NCI-H187 (cell line): ENCODE measurements around the gene NDN.
"Not testable (repeated sequence)": the region's sequence is repeated elsewhere in the genome, so short reads cannot be mapped to it uniquely, and the experiment has no call there.

Source experiments
- DNase-seq, 2 experiments: peaks; one replicate each; lab custom pipeline; 2025; lab: John Stamatoyannopoulos, UW

The NDN gene

GRCh38 chr15:23687143-23687470 is at the start of gene NDN:
Gene NDN (minus strand): TSS chr15:23687305. CDS start chr15:23687217, 88 bp downstream.
- no peak for DNase-seq

- DNase-seq: no peak
These were observed 49.0 kb upstream of the NDN start for GRCh38 chr15:23736033-23736673.

GRCh38 chr15:23734862-23735261 is 47.8 kb upstream of the NDN start:
- DNase-seq: no peak

GRCh38 chr15:23713874-23714656 is 27.0 kb upstream of the NDN start:
- not testable (repeated sequence) for DNase-seq

GRCh38 chr15:23708332-23708731 is 21.2 kb upstream of the NDN start:
- DNase-seq: no peak

GRCh38 chr15:23695282-23695681 is 8.2 kb upstream of the NDN start:
- no peak for DNase-seq

GRCh38 chr15:23694592-23694991 is 7.5 kb upstream of the NDN start:
- DNase-seq: no peak

- no peak for DNase-seq
These were observed 3.3 kb upstream of the NDN start for GRCh38 chr15:23690450-23690852.

GRCh38 chr15:23690015-23690414 is 2.9 kb upstream of the NDN start:
- DNase-seq: no peak

GRCh38 chr15:23686466-23687142 is 501 bp downstream of the NDN start:
- no peak for DNase-seq

GRCh38 chr15:23671481-23671880 is 15.6 kb downstream of the NDN start:
- DNase-seq: no peak

GRCh38 chr15:23670970-23671369 is 16.1 kb downstream of the NDN start:
- no peak for DNase-seq

- DNase-seq: no peak
These were observed 23.9 kb downstream of the NDN start for GRCh38 chr15:23663232-23663631.

- DNase-seq: no peak
These were observed 38.1 kb downstream of the NDN start for GRCh38 chr15:23648920-23649515.

GRCh38 chr15:23647421-23648370 is 39.4 kb downstream of the NDN start, which contains the start of gene MAGEL2:
Gene MAGEL2 (minus strand): TSS chr15:23647867. CDS start chr15:23647742, 125 bp downstream.
- no peak for DNase-seq

- no peak for DNase-seq
These were observed 40.2 kb downstream of the NDN start for GRCh38 chr15:23647001-23647295.

- DNase-seq: no peak
These were observed 40.7 kb downstream of the NDN start for GRCh38 chr15:23646165-23647000.

- no peak for DNase-seq
These were observed 41.5 kb downstream of the NDN start for GRCh38 chr15:23645371-23646164.

GRCh38 chr15:23644829-23645228 is 42.3 kb downstream of the NDN start:
- DNase-seq: no peak
